NB4 (cell line): ENCODE results near the gene ADAMTS3.

ENCODE experiments used
- POLR2A ChIP-seq: IDR thresholded peaks from 2 replicates; pipeline ENCODE4 v1.6.1; 2011; ENCODE audit warnings: mild to moderate bottlenecking; ENCODE audit not compliant: insufficient read length; ENCODE audit errors: extremely low read depth
- TF ChIP-seq, protein P1 (sequence below): IDR thresholded peaks from one replicate; pipeline ENCODE4 v1.5.1; 2012; ENCODE audit warnings: low read depth, low read length

DNA sequence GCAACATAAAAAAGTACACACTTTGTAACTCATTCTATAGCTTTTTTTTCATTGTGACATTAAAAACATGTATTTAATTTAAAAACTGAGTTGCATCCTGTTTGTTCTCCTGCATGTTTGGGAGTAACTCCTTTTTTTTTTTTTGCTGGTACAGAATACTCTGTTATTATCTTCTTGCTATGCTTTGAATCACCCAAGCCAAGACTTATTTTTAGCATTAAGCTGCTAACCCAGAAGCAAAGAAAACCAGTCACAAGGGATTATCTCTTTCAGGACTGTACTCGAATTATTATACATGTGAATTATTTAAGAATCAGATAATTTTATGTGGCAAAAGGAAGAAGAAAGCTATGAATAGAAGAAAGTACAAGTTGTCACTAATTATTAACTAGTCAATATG, 194.9 kb downstream of the ADAMTS3 start:
- TF ChIP-seq POLR2A, result no peak
- TF ChIP-seq, protein P1, sequence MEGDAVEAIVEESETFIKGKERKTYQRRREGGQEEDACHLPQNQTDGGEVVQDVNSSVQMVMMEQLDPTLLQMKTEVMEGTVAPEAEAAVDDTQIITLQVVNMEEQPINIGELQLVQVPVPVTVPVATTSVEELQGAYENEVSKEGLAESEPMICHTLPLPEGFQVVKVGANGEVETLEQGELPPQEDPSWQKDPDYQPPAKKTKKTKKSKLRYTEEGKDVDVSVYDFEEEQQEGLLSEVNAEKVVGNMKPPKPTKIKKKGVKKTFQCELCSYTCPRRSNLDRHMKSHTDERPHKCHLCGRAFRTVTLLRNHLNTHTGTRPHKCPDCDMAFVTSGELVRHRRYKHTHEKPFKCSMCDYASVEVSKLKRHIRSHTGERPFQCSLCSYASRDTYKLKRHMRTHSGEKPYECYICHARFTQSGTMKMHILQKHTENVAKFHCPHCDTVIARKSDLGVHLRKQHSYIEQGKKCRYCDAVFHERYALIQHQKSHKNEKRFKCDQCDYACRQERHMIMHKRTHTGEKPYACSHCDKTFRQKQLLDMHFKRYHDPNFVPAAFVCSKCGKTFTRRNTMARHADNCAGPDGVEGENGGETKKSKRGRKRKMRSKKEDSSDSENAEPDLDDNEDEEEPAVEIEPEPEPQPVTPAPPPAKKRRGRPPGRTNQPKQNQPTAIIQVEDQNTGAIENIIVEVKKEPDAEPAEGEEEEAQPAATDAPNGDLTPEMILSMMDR, result no peak
